ENCODE measurements around the gene OR1N2. TPM values are rescaled to one million over a fixed set of nuclear protein-coding genes. Genes with fewer than 3 reads are reported as not detected.

The OR1N2 gene, protein sequence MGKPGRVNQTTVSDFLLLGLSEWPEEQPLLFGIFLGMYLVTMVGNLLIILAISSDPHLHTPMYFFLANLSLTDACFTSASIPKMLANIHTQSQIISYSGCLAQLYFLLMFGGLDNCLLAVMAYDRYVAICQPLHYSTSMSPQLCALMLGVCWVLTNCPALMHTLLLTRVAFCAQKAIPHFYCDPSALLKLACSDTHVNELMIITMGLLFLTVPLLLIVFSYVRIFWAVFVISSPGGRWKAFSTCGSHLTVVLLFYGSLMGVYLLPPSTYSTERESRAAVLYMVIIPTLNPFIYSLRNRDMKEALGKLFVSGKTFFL
- total RNA-seq, result not detected in 2 replicates
- long read RNA-seq, result 0 reads

DNA sequence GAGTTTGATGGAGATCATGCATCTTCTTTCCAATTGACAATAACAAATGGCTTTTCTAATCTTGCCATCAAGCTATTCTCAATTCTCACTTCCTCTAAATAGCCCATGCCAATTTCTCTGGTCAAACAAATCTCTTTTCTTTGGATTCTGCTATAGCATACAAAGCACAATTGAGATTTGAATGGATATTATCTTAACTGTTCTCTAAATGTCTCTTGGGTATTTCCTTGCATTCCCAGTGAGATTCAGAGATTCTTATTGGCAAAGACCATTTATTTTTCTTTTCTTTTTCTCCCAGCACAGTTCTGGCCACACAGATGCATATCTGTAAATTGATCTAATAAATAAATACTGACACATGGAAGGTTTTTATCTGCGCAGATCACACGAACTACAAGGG, at the start of gene OR1N2:
Gene OR1N2 (plus strand): TSS at position 301 of the 400 bp plus-strand sequence. CDS start 100 bp downstream, outside the sequence.
- DNase-seq (ENCODE audit: low read depth, low spot score), result no peak
- H3K9me3 Mint-ChIP-seq, result peaks cover 14% of the 10 kb centered on the region
- peaks cover 36% of the 10 kb centered on the region for H3K27me3 Mint-ChIP-seq (ENCODE audit: low read depth)
- no peaks in the 10 kb centered on the region for H3K36me3 Mint-ChIP-seq (ENCODE audit: low read depth)
- H3K27ac Mint-ChIP-seq (ENCODE audit: unreplicated experiment), result no peak within 1 kb of the TSS
- H3K4me3 Mint-ChIP-seq, result no peak within 1 kb of the TSS
- TF ChIP-seq, protein P1, sequence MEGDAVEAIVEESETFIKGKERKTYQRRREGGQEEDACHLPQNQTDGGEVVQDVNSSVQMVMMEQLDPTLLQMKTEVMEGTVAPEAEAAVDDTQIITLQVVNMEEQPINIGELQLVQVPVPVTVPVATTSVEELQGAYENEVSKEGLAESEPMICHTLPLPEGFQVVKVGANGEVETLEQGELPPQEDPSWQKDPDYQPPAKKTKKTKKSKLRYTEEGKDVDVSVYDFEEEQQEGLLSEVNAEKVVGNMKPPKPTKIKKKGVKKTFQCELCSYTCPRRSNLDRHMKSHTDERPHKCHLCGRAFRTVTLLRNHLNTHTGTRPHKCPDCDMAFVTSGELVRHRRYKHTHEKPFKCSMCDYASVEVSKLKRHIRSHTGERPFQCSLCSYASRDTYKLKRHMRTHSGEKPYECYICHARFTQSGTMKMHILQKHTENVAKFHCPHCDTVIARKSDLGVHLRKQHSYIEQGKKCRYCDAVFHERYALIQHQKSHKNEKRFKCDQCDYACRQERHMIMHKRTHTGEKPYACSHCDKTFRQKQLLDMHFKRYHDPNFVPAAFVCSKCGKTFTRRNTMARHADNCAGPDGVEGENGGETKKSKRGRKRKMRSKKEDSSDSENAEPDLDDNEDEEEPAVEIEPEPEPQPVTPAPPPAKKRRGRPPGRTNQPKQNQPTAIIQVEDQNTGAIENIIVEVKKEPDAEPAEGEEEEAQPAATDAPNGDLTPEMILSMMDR (conservative IDR thresholded peaks at IDR 0.05), result no peak
- no peaks in the 10 kb centered on the region for H3K4me1 Mint-ChIP-seq

DNA sequence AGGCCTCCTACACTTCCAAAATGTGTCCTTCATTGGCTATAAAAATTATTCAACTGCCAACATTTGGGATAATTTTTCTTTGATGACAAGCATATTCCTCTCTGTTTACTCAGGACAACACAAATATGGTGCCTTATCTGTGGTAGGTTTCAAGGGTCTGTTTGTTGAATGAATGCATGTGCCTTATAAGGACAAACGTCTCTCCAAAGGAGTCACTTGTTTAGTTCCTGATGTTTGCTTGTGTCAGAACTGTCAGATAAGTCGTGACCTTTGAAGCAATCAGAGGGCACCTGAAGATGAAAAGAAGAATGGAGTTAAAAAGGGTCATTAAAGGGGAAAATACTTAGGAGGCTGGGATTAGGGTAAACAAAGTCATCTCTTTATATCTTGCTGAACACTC, 45.9 kb upstream of the OR1N2 start:
- no peak overlapping the region for H3K27ac Mint-ChIP-seq (ENCODE audit: unreplicated experiment)

DNA sequence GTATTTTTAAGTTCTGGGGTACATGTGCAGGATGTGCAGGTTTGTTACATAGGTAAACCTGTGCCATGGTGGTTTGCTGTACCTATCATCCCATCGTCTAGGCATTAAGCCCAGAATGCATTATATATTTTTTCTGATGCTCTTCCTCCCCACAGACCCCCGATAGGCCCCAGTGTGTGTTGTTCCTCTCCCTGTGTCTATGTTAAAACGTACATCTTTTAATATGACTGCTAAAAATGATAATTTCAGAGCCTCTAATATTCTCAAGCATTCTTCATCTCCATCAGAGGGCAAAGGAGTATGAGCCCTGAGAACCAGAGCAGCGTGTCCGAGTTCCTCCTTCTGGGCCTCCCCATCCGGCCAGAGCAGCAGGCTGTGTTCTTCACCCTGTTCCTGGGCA, 42.4 kb upstream of the OR1N2 start, which contains the start of gene OR1J2:
Gene OR1J2 (plus strand): TSS at position 301 of the 400 bp plus-strand sequence. CDS start 0 bp downstream, at position 301.
- Mint-ChIP-seq H3K9me3 (peaks cover 3% of the 10 kb centered on the region), H3K4me3 (no peak within 1 kb of the TSS), H3K27me3 (ENCODE audit: low read depth) (peaks cover 57% of the 10 kb centered on the region), H3K36me3 (ENCODE audit: low read depth) (no peaks in the 10 kb centered on the region), H3K27ac (ENCODE audit: unreplicated experiment) (no peak within 1 kb of the TSS), H3K4me1 (no peaks in the 10 kb centered on the region)
- DNase-seq (ENCODE audit: low read depth, low spot score), result no peak
- TF ChIP-seq, protein P1 (conservative IDR thresholded peaks at IDR 0.05), result no peak

More for the DNA sequence above, 45.9 kb upstream of the OR1N2 start:
- Mint-ChIP-seq H3K4me1 (no peaks in the 10 kb centered on the region), H3K36me3 (ENCODE audit: low read depth) (no peaks in the 10 kb centered on the region), H3K4me3 (no peak overlapping the region), H3K9me3 (peaks cover 4% of the 10 kb centered on the region), H3K27me3 (ENCODE audit: low read depth) (peaks cover 47% of the 10 kb centered on the region)
- DNase-seq (ENCODE audit: low read depth, low spot score), result no peak
- TF ChIP-seq, protein P1 (conservative IDR thresholded peaks at IDR 0.05), result no peak

DNA sequence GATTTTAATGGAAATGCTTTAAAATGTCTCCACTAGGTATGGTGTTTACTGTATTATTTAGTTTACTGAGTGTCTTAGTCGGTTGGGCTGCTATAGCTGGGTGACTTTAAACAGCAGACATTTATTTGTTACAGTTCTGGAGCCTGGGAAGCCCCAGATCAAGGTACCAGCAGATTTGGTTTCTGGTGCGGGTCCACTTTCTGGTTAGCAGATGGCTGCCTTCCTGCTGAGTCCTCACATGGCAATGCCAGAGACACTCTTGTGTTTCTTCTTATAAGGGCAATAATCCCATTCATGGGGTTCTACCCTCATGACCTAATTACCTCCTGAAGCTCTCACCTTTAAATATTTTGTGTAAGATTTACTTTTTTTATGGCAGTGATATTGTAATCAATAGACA, 34.7 kb upstream of the OR1N2 start:
- H3K4me3 Mint-ChIP-seq, result no peak overlapping the region
- no peak overlapping the region for H3K27ac Mint-ChIP-seq (ENCODE audit: unreplicated experiment)
- TF ChIP-seq, protein P1 (conservative IDR thresholded peaks at IDR 0.05), result no peak
- peaks cover 17% of the 10 kb centered on the region for H3K27me3 Mint-ChIP-seq (ENCODE audit: low read depth)
- H3K36me3 Mint-ChIP-seq (ENCODE audit: low read depth), result no peaks in the 10 kb centered on the region
- H3K4me1 Mint-ChIP-seq, result no peaks in the 10 kb centered on the region
- DNase-seq (ENCODE audit: low read depth, low spot score), result no peak
- H3K9me3 Mint-ChIP-seq, result peaks cover 8% of the 10 kb centered on the region

DNA sequence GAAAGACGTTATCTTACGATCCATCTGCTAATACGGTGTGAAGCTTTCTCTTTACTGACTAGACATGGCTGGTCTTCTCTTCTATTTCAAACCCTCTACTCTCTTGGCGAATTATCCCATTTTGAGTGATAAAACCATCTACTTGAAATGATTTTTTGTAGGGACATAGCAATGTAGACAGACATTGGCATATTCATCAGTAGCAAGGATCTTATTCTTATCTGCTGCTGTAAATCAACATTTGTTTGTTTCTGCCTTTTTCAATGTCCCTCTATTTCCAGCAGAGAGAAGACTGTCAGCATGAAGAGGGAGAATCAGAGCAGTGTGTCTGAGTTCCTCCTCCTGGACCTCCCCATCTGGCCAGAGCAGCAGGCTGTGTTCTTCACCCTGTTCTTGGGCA, 34.1 kb upstream of the OR1N2 start, which contains the start of gene OR1J4:
Gene OR1J4 (plus strand): TSS at position 301 of the 400 bp plus-strand sequence. CDS start 0 bp downstream, at position 301.
- Mint-ChIP-seq H3K4me3 (no peak within 1 kb of the TSS), H3K4me1 (no peaks in the 10 kb centered on the region), H3K27me3 (ENCODE audit: low read depth) (peaks cover 14% of the 10 kb centered on the region), H3K27ac (ENCODE audit: unreplicated experiment) (no peak within 1 kb of the TSS), H3K36me3 (ENCODE audit: low read depth) (no peaks in the 10 kb centered on the region), H3K9me3 (peaks cover 12% of the 10 kb centered on the region)
- DNase-seq (ENCODE audit: low read depth, low spot score), result no peak
- TF ChIP-seq, protein P1 (conservative IDR thresholded peaks at IDR 0.05), result no peak
